A673 (cell line): ENCODE results near the gene CTIF. TPM values are rescaled to one million over a fixed set of nuclear protein-coding genes. Genes with fewer than 3 reads are reported as not detected.

Experiments
- BruUV-seq: library from RNA; stranded (reverse); fragments of 400-500 nt; replicated peaks from 2 replicates; lab custom pipeline; 2021; lab: Mats Ljungman, UMichigan
- CTCF ChIA-PET: fragments of 300-600 bp; sonication (Branson Sonifier 250); formaldehyde crosslinking; loops from one replicate; lab custom pipeline; 2022; ENCODE audit warnings: antibody characterized with exemption; lab: Charles Lee
- POLR2A ChIA-PET: fragments of 300-600 bp; sonication (Branson Sonifier 250); formaldehyde crosslinking; loops from one replicate; lab custom pipeline; 2022; ENCODE audit warnings: antibody characterized with exemption; ENCODE audit not compliant: low non-redundant PET; lab: Charles Lee
- DNase-seq: peaks from one replicate; pipeline ENCODE4 v3.0.0-alpha.2; 2015; ENCODE audit warnings: low spot score
- H3K27ac ChIP-seq: fragments of 200-600 bp; sonication (generic); 2 replicates; pipeline ENCODE4 v1.5.1; 2016; ENCODE audit warnings: mixed run types, low read depth, mild to moderate bottlenecking, mixed read lengths, antibody characterized with exemption, low read length; ENCODE audit not compliant: poor library complexity, severe bottlenecking
- H3K27me3 ChIP-seq: fragments of 200-600 bp; sonication (generic); replicated peaks from 2 replicates; pipeline ENCODE4 v1.6.1; 2017; ENCODE audit warnings: mixed run types, low read depth, mild to moderate bottlenecking, mixed read lengths, antibody characterized with exemption, low read length; ENCODE audit not compliant: insufficient read depth, poor library complexity
- H3K36me3 ChIP-seq: fragments of 200-600 bp; sonication (generic); 2 replicates; pipeline ENCODE4 v1.6.1; 2016; ENCODE audit warnings: mixed run types, mild to moderate bottlenecking, mixed read lengths, antibody characterized with exemption, low read length; ENCODE audit not compliant: insufficient read depth, poor library complexity, severe bottlenecking
- H3K4me1 ChIP-seq: fragments of 200-600 bp; sonication (generic); 2 replicates; pipeline ENCODE4 v1.6.1; 2017; ENCODE audit warnings: mixed run types, mild to moderate bottlenecking, mixed read lengths, antibody characterized with exemption, low read length; ENCODE audit not compliant: insufficient read depth, poor library complexity, severe bottlenecking
- H3K4me3 ChIP-seq: fragments of 200-600 bp; sonication (generic); 2 replicates; pipeline ENCODE4 v1.5.1; 2016; ENCODE audit warnings: low read depth, mixed run types, mild to moderate bottlenecking, mixed read lengths, low read length; ENCODE audit not compliant: poor library complexity, severe bottlenecking
- H3K9me3 ChIP-seq: fragments of 200-600 bp; sonication (generic); 2 replicates; pipeline ENCODE4 v1.6.1; 2016; ENCODE audit warnings: mixed run types, low read depth, mild to moderate bottlenecking, mixed read lengths, antibody characterized with exemption, low read length; ENCODE audit not compliant: poor library complexity, severe bottlenecking
- CTCF ChIP-seq: fragments of 300-800, 200-600 bp; sonication (generic); conservative IDR thresholded peaks from 2 replicates; pipeline ENCODE4 v1.5.1; 2017; ENCODE audit warnings: low read depth, mild to moderate bottlenecking, antibody characterized with exemption, low read length, moderate library complexity, mixed read lengths
- EZH2 ChIP-seq: fragments of 200-600 bp; sonication (generic); IDR thresholded peaks from 2 replicates; pipeline ENCODE4 v1.6.1; 2017; ENCODE audit warnings: borderline replicate concordance, low read depth, mild to moderate bottlenecking, mixed read lengths, antibody characterized with exemption, low read length; ENCODE audit not compliant: poor library complexity, severe bottlenecking
- intact Hi-C: fragments of 100-400 bp; cut with micrococcal nuclease; formaldehyde crosslinking; loops from one replicate; pipeline ENCODE4 v1.10.0; 2022; ENCODE audit not compliant: unreplicated experiment
- total RNA-seq: library from RNA; stranded (reverse); gene quantifications from 2 replicates; pipeline ENCODE4 v1.2.3, GENCODE V29; 2021

The CTIF gene
- total RNA-seq, 1 experiment from 2014 or later, result 23.5 TPM

GRCh38 chr18:48690494-48690893, 151.7 kb downstream of the CTIF start:
- Histone ChIP-seq H3K9me3 (no peaks in the 10 kb centered on the region), H3K36me3 (no peaks in the 10 kb centered on the region), H3K27ac (no peak overlapping the region), H3K4me1 (no peaks in the 10 kb centered on the region), H3K27me3 (no peaks in the 10 kb centered on the region), H3K4me3 (no peak overlapping the region)
- no peak for DNase-seq
- intact Hi-C loops, result no loop called here
- TF ChIP-seq EZH2 (no peak), CTCF (no peak)
- ChIA-PET CTCF (no interaction called here), POLR2A (no interaction called here)
- no TSS peak for BruUV-seq

GRCh38 chr18:48693006-48693405, 154.2 kb downstream of the CTIF start:
- ChIA-PET CTCF (no interaction called here), POLR2A (no interaction called here)
- Histone ChIP-seq H3K36me3 (no peaks in the 10 kb centered on the region), H3K4me3 (no peak overlapping the region), H3K27ac (no peak overlapping the region), H3K4me1 (no peaks in the 10 kb centered on the region), H3K27me3 (no peaks in the 10 kb centered on the region), H3K9me3 (no peaks in the 10 kb centered on the region)
- DNase-seq, result no peak
- TF ChIP-seq CTCF (no peak), EZH2 (no peak)
- intact Hi-C loops, result no loop called here
- BruUV-seq, result no TSS peak

GRCh38 chr18:48693625-48694262, 154.9 kb downstream of the CTIF start:
- no peaks in the 10 kb centered on the region for H3K4me1 ChIP-seq
- no peak for DNase-seq
- no TSS peak for BruUV-seq
- no peaks in the 10 kb centered on the region for H3K9me3 ChIP-seq
- H3K27me3 ChIP-seq, result no peaks in the 10 kb centered on the region
- no peaks in the 10 kb centered on the region for H3K36me3 ChIP-seq
- no peak overlapping the region for H3K4me3 ChIP-seq
- ChIA-PET CTCF (no interaction called here), POLR2A (no interaction called here)
- TF ChIP-seq CTCF (no peak), EZH2 (no peak)
- intact Hi-C loops, result no loop called here
- H3K27ac ChIP-seq, result no peak overlapping the region
